Measurements from ENCODE around the gene EPB41L4B. TPM values are rescaled to one million over a fixed set of nuclear protein-coding genes. Genes with fewer than 3 reads are reported as not detected.

The EPB41L4B gene
- total and polyA plus RNA-seq, 2 of the 13 experiments (the other 11 are each of a cell fraction or from before 2014, with no cell fraction given) = 17.6 to 22.1 TPM

- TF ChIP-seq CSRNP2 (CRISPR knock-in tag; conservative IDR thresholded peaks at IDR 0.05; ENCODE audit: low read depth) (no peak), ZNF598 (CRISPR knock-in tag; IDR thresholded peaks at IDR 0.05; ENCODE audit: borderline replicate concordance) (no peak), ATF2 (CRISPR knock-in tag; IDR thresholded peaks at IDR 0.05) (no peak), KLF12 (CRISPR knock-in tag; IDR thresholded peaks at IDR 0.05; ENCODE audit: borderline replicate concordance) (0 out of 2 replicates have a peak, but pooled peaks have one; percentile 37), ZBTB20 (CRISPR knock-in tag; IDR thresholded peaks at IDR 0.05; ENCODE audit: borderline replicate concordance, low read depth) (no peak), ZNF704 (CRISPR knock-in tag; IDR thresholded peaks at IDR 0.05; ENCODE audit: borderline replicate concordance) (0 out of 2 replicates have a peak, but pooled peaks have one; percentile 36), TFE3 (CRISPR knock-in tag; IDR thresholded peaks at IDR 0.05) (no peak), SPEN (CRISPR knock-in tag; IDR thresholded peaks at IDR 0.05; ENCODE audit: low read depth) (0 out of 2 replicates have a peak, but pooled peaks have one; percentile 6), ZNF777 (CRISPR knock-in tag; IDR thresholded peaks at IDR 0.05) (peak; percentile 94), MED13 (CRISPR knock-in tag; IDR thresholded peaks at IDR 0.05) (no peak), ZNF737 (CRISPR knock-in tag; IDR thresholded peaks at IDR 0.05; ENCODE audit: borderline replicate concordance) (no peak), SIN3A (IDR thresholded peaks at IDR 0.05; ENCODE audit: borderline replicate concordance, low read depth, low read length) (0 out of 2 replicates have a peak, but pooled peaks have one; percentile 27), AGO2 (optimal IDR thresholded peaks at IDR 0.05; ENCODE audit: low read depth, low read length) (peak; percentile 25), ZNF687 (CRISPR knock-in tag; IDR thresholded peaks at IDR 0.05) (no peak; the same call in none of the 2 replicates), ZNF281 (CRISPR knock-in tag; IDR thresholded peaks at IDR 0.05; ENCODE audit: borderline replicate concordance) (peak; percentile 66)
These were observed 1.1 kb downstream of the EPB41L4B start (continued) for GRCh38 chr9:109319626-109320241.

Measured in HepG2 (cell line).